Measurements from ENCODE around the gene EZH2. TPM values are rescaled to one million over a fixed set of nuclear protein-coding genes. Genes with fewer than 3 reads are reported as not detected.

The EZH2 gene
- total and polyA plus RNA-seq, 4 donors: 3.6 to 14.8 (median 4.4) TPM

DNA sequence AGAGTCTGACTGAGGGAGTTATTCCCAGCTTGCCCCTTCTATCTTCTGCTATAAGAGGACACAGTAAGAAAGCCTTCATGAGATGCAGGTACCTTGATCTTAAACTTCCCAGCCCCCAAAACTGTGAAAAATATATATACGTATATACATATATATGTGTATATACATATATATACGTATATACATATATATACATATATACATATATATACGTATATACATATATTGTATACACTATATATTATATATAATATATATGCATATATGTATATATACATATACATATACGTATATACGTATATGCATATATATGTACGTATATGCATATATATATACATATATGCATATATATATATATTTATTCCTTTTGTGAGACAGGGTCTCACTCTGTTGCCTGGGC, 17.7 kb downstream of the EZH2 start:
- WGBS, 2 donors: 96 to 100% methylated on average over 6 of the region's 6 CpGs
- no peak for ATAC-seq (ENCODE audit: insufficient read depth, low FRiP score)
- TF ChIP-seq, protein P1, sequence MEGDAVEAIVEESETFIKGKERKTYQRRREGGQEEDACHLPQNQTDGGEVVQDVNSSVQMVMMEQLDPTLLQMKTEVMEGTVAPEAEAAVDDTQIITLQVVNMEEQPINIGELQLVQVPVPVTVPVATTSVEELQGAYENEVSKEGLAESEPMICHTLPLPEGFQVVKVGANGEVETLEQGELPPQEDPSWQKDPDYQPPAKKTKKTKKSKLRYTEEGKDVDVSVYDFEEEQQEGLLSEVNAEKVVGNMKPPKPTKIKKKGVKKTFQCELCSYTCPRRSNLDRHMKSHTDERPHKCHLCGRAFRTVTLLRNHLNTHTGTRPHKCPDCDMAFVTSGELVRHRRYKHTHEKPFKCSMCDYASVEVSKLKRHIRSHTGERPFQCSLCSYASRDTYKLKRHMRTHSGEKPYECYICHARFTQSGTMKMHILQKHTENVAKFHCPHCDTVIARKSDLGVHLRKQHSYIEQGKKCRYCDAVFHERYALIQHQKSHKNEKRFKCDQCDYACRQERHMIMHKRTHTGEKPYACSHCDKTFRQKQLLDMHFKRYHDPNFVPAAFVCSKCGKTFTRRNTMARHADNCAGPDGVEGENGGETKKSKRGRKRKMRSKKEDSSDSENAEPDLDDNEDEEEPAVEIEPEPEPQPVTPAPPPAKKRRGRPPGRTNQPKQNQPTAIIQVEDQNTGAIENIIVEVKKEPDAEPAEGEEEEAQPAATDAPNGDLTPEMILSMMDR (IDR thresholded peaks at IDR 0.05; ENCODE audit: control extremely low read depth, extremely low read depth): no peak

DNA sequence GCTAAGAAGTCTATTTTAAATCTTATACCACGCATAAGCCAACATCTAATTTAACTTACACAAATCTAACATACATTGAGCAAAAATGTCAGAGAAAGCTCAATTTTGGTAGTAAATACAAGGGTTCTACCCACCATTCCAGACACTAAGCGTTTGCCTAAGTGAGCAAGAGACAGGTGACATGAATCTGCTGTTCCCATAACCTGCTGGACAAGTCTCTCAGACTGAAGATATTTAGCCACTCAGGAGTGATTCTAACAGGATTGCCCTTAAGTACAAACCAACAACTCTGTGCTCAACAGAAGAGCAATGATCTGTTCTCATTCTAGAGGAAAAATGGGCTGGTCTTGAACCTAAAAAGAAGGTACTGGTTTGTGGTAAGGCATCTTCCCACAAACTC, 18.8 kb downstream of the EZH2 start:
- peak in 1 of 3 donors; percentile 35 for DNase-seq

More for the DNA sequence above, 17.7 kb downstream of the EZH2 start:
- Histone ChIP-seq H3K9me3 (ENCODE audit: control insufficient read depth in 4 of 4, insufficient read depth in 3 of 4, low read length in 3 of 4) (peaks cover 0 to 7% (median 0%) of the 10 kb centered on the region in 4 donors), H3K27ac (ENCODE audit: low read depth in 1 of 2, low read length in 1 of 2) (no peak overlapping the region), H3K9ac (ENCODE audit: insufficient read depth in 1 of 2, low read length in 2 of 2) (no peak overlapping the region), H3K27me3 (ENCODE audit: control insufficient read depth in 3 of 3, insufficient read depth in 3 of 3, low read length in 2 of 3) (no peaks in the 10 kb centered on the region), H3K36me3 (ENCODE audit: control insufficient read depth in 4 of 4, insufficient read depth in 4 of 4, low read length in 4 of 4) (no peaks in the 10 kb centered on the region), H3K4me3 (no peak overlapping the region), H3K4me1 (ENCODE audit: control insufficient read depth in 5 of 5, insufficient read depth in 5 of 5, low read length in 5 of 5) (peaks cover 0 to 10% (median 0%) of the 10 kb centered on the region in 5 donors)
- no peak for DNase-seq

DNA sequence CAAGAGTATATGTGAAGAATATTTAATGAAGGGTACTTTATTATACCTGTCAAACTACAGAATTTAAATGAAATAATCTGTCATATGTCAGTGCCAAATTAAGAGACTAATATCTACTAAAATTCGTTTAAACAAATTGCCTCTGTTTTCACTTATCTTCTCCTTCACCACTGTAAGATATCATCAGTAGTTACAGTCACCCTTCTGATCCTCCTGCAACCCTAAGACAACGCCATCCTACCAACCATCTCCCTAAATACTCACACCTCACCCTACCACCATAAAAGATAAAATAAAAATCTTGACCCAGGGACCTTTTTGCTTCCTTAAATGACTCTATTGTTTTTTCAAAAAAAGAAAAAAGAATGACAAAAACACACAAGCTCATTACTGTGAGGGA, 20.8 kb downstream of the EZH2 start:
- Histone ChIP-seq H3K27ac (ENCODE audit: low read depth in 1 of 2, low read length in 1 of 2) (no peak overlapping the region), H3K27me3 (ENCODE audit: control insufficient read depth in 3 of 3, insufficient read depth in 3 of 3, low read length in 2 of 3) (no peaks in the 10 kb centered on the region), H3K4me1 (ENCODE audit: control insufficient read depth in 5 of 5, insufficient read depth in 5 of 5, low read length in 5 of 5) (peaks cover 0 to 10% (median 0%) of the 10 kb centered on the region in 5 donors), H3K9ac (ENCODE audit: insufficient read depth in 1 of 2, low read length in 2 of 2) (no peak overlapping the region), H3K9me3 (ENCODE audit: control insufficient read depth in 4 of 4, insufficient read depth in 3 of 4, low read length in 3 of 4) (peaks cover 0 to 7% (median 0%) of the 10 kb centered on the region in 4 donors), H3K36me3 (ENCODE audit: control insufficient read depth in 4 of 4, insufficient read depth in 4 of 4, low read length in 4 of 4) (no peaks in the 10 kb centered on the region), H3K4me3 (no peak overlapping the region)
- DNase-seq (no peak), ATAC-seq (ENCODE audit: insufficient read depth, low FRiP score) (no peak)
- WGBS, 2 donors: 73 to 81% methylated on average over 2 of the region's 2 CpGs
- TF ChIP-seq, protein P1 (IDR thresholded peaks at IDR 0.05; ENCODE audit: control extremely low read depth, extremely low read depth): no peak

More for the DNA sequence above, 18.8 kb downstream of the EZH2 start:
- Histone ChIP-seq H3K9ac (ENCODE audit: insufficient read depth in 1 of 2, low read length in 2 of 2) (no peak overlapping the region), H3K36me3 (ENCODE audit: control insufficient read depth in 4 of 4, insufficient read depth in 4 of 4, low read length in 4 of 4) (no peaks in the 10 kb centered on the region), H3K4me1 (ENCODE audit: control insufficient read depth in 5 of 5, insufficient read depth in 5 of 5, low read length in 5 of 5) (peaks cover 0 to 10% (median 0%) of the 10 kb centered on the region in 5 donors), H3K27me3 (ENCODE audit: control insufficient read depth in 3 of 3, insufficient read depth in 3 of 3, low read length in 2 of 3) (no peaks in the 10 kb centered on the region), H3K9me3 (ENCODE audit: control insufficient read depth in 4 of 4, insufficient read depth in 3 of 4, low read length in 3 of 4) (peaks cover 0 to 7% (median 0%) of the 10 kb centered on the region in 4 donors), H3K27ac (ENCODE audit: low read depth in 1 of 2, low read length in 1 of 2) (no peak overlapping the region), H3K4me3 (no peak overlapping the region)
- 82 to 96% methylated on average over 2 of the region's 2 CpGs for WGBS, 2 donors
- no peak for ATAC-seq (ENCODE audit: insufficient read depth, low FRiP score)
- TF ChIP-seq, protein P1 (IDR thresholded peaks at IDR 0.05; ENCODE audit: control extremely low read depth, extremely low read depth): no peak

DNA sequence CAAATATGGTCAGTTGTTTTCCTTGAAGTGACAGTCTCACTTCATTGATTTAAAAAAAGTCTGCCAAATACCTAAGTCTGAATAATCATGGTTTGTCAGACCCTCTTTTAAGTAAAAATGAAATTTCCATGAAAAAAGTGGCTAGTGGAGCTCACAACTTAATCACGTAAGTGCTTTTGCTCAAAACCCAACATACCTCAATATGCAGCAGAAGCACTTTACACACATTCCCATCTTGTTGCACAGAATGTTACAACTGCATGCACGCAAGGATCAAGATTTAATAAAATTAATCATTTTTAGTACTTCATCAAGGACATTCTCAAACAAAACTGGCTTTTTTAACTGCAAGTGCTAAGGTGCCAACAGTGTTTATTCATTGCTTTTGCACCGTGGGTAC, 21.6 kb downstream of the EZH2 start:
- Histone ChIP-seq H3K4me3 (no peak overlapping the region), H3K9ac (ENCODE audit: insufficient read depth in 1 of 2, low read length in 2 of 2) (no peak overlapping the region), H3K36me3 (ENCODE audit: control insufficient read depth in 4 of 4, insufficient read depth in 4 of 4, low read length in 4 of 4) (no peaks in the 10 kb centered on the region), H3K4me1 (ENCODE audit: control insufficient read depth in 5 of 5, insufficient read depth in 5 of 5, low read length in 5 of 5) (peaks cover 0 to 10% (median 0%) of the 10 kb centered on the region in 5 donors), H3K9me3 (ENCODE audit: control insufficient read depth in 4 of 4, insufficient read depth in 3 of 4, low read length in 3 of 4) (peaks cover 0 to 3% (median 0%) of the 10 kb centered on the region in 4 donors), H3K27me3 (ENCODE audit: control insufficient read depth in 3 of 3, insufficient read depth in 3 of 3, low read length in 2 of 3) (no peaks in the 10 kb centered on the region), H3K27ac (ENCODE audit: low read depth in 1 of 2, low read length in 1 of 2) (no peak overlapping the region)
- ATAC-seq (ENCODE audit: insufficient read depth, low FRiP score) (no peak), DNase-seq (peak in 2 of 3 donors; percentile 38 to 50)
- TF ChIP-seq, protein P1 (IDR thresholded peaks at IDR 0.05; ENCODE audit: control extremely low read depth, extremely low read depth): no peak
- 79 to 90% methylated on average over 3 of the region's 3 CpGs for WGBS, 2 donors

Measured in lung (tissue), 12 donors.